Measurements from ENCODE around the gene RASGRP1.

The RASGRP1 gene

DNA sequence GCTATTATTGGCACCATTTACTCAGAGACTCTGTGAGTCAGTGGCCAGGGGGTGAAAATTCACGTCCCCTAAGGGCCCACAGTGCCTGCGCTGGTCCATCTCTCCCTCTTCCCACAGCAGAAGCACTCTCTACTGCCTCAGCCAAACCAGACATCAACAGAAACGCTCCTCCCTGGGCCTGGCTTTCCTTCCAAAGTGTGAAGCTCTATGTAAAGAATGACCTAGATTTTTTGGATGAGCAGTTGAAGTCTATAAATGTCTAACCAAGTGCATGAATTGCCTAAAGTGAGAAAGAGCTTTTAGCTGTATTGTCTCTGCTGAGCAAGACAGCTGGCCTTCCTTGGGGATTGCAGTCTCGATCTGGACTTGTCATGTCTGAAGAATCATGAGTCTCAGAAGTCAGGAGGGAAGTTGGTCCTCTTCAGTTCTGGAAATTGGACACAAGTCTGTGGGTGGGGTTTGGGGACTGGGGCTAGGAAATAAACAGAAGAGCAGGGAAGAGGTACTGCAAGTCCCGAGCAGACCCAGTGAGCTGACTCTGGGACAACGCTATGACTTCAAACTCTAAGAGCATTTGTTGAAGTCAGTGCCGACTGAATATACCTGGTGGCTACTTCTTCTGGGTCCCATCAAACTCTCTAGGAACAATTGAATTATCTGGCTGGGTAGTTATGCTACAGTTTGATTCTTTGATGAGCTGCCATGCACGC lies 29.0 kb downstream of the RASGRP1 start:
- DNase-seq = no peak

DNA sequence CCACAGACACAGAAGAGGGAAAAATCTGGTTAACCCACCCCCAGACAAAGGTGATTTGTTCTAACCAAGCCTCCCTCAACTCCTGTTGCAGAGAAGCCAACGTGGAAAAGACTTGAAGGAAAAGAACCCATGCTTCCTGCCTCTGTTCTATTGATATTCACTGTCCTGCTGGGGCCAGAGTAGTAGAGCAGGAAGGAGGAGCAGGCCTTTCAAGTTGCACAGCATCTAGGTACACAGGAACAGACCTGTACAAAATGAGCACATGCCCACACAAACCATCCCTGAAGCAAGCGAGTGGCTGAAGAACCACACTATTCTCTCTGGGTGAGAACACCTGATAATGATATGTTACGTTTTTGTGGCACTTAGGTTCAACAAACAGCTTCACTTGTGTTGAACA lies 29.9 kb downstream of the RASGRP1 start:
- DNase-seq = no peak

DNA sequence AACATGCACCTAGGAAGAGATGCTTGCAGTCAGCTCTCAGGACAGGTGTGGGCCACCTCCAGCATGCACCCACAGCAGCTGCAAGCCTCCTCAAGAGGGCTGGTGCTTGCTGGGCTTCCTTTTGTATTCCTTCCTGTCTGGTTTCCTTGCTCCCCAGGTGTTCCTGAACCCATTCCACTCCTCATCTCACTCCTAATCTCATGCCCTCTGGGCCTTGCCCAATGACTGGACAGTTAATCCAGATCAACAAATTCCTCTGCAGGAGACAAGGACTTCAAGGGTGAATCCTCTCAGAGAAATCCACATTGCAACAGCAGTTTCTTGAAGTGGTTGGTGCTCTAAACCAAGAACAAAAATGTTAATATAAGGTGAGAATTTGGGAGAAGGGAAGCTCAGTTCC lies 30.7 kb downstream of the RASGRP1 start:
- DNase-seq = no peak

DNA sequence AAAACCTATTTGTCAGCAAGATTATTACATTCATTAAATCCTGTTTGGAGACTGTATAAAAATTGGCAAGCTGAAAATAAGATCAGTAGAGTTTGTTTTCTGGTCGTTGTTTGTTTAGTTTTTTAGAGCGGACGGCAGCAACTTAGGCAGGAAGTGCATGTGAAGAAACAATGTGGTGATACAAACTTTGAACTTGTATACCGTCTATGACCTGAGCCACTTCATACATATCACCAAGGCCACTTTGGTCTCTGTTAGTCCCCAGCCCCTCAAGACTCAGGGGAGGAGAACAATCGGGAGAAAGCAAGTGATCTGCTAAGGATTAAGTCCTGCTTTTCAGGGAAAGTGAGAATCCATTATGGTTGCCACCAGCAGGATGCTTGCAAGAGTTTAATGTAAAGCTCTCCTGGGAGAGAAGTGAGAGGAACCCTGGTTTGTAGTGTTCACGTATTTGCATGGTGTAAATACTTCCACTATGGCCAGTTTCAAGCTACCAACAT lies 31.1 kb downstream of the RASGRP1 start:
- no peak for DNase-seq

DNA sequence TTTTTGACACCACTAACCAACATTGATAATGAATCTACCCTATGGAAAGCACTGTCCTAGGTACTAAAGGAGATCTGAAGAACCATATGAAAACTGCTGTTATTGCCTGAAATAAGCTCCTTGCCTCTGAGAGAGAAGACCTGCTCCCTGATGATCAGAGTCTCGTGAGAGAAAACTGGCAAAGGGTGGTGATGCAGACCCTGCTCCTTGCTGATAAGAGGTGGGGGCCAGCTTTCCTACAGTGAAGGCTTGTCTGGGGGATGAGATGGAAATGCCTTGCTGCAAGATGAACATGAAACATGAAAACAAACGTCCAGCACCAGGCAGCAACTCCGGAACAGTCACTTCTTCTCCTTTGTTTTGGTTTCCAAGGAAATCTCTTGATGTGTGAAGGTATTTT lies 31.9 kb downstream of the RASGRP1 start:
- DNase-seq = no peak

DNA sequence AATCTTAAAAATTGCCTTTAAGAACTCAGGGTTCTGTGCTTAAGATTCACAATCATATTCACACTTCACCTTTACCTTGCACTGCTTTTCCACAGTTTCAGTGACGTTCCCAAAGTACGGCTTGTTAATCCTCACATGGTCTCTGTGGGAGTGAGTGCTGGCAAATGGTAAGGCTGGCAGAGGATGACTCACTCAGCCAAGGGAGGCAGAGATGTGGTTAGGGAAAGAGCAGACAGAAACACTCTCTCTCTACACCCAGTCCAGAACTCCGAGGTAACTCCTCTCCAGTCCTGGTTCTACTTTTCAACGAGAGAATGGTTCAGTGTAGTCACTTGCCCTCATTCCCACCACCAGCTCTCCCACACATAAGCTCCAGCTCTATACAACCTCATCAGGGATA lies 33.1 kb downstream of the RASGRP1 start:
- no peak for DNase-seq

GRCh38 chr15:38530113-38530512 lies 34.5 kb downstream of the RASGRP1 start:
- DNase-seq = no peak

DNA sequence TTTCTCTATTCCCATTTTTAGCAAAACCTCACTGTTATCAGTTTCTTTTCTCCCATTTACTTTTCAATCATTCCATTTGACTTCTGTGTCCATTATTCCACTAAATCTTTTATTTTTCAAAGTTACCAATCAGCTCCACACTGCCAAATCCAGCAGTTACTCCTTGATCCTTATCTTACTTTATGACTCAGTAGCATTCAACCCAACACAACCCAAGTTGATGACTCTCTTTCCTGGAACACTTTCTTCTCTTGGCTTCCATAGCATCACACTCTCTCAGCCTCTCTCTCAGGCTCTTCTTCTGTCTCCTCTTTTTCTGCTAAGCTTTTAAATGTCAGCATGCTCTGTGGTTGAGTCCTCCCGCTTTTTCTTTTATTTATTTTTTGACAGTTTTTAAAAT lies 36.3 kb downstream of the RASGRP1 start:
- no peak for DNase-seq

- no peak for DNase-seq
Observed at GRCh38 chr15:38526158-38526557, 38.5 kb downstream of the RASGRP1 start.

GRCh38 chr15:38525489-38525888 lies 39.1 kb downstream of the RASGRP1 start:
- no peak for DNase-seq

DNA sequence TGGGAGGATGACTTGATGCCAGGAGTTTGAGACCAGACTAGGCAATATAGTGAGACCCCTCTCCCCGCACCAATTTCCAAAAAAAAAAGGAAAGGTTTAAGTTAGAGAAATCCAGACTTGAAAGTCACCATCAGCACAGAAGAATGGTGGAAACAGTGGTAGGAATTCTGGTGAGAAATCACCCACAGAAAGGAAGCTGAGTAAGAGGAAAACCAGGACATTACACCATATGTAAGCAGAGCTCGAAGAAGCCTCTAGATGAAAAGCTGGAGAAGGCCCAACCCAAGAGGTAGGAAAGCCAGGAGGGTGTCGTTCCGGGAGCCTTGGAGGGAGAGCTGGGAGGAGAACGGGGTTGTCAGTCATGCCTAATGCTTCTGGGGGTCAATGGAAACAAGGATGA lies 40.5 kb downstream of the RASGRP1 start:
- no peak for DNase-seq

DNA sequence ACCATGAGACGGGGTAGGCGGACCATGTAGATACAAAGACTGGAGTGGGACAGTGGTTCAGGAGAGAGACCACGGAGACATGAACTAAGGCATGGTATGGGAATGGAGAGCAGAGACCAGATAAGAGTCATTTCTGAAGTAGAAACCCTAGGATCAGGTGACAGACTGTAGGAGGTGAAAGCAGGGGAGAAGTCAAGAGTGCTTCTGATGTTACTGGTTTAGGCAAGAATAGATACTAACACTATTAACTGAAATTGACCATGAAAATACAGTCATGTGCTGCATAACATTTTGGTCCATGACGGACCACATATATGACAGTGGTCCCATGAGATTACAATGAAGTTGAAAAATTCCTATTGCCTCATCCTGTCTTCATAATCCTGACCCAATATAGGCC lies 41.7 kb downstream of the RASGRP1 start:
- DNase-seq = no peak

DNA sequence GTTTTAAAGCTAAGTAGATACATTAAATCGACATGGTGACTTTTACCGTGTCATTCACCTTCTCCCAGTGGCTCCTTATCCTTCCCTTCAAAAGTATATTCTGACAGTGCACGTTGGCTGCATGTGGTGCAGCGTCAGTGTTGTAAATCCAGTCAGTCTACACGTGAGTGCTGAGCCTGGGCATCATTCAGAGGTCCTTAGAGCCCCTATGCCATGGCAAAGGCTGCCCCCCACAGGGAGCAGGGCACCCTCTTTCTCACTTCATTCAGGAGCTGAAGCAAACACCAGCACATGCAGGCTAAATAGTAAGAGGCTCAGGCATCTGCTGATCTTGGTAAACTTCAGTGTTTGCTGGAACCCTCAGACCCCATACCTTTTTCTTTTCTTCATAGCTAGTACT lies 43.3 kb downstream of the RASGRP1 start:
- DNase-seq = no peak

DNA sequence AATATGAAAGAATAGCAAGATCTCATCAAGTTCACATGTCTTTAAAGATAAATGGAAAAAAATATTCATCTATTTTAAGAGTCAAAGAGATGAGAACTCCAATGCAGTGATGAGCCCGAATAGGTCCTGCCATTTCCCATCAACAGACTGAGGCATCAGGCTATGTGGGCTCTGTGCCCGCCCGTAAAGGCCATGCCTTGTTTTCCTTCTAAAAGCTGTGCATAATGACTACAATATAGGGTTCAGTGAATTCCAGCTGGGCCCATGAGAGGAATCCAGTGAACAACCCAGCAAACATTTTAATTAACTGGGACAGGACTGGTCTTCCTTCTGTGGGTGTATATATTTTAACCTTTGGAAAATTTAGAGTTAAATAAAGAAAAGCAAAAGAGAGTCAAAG lies 44.6 kb downstream of the RASGRP1 start:
- no peak for DNase-seq

GRCh38 chr15:38518084-38518483 lies 46.5 kb downstream of the RASGRP1 start:
- DNase-seq = no peak

GRCh38 chr15:38517312-38517975 lies 47.2 kb downstream of the RASGRP1 start:
- no peak for DNase-seq

DNA sequence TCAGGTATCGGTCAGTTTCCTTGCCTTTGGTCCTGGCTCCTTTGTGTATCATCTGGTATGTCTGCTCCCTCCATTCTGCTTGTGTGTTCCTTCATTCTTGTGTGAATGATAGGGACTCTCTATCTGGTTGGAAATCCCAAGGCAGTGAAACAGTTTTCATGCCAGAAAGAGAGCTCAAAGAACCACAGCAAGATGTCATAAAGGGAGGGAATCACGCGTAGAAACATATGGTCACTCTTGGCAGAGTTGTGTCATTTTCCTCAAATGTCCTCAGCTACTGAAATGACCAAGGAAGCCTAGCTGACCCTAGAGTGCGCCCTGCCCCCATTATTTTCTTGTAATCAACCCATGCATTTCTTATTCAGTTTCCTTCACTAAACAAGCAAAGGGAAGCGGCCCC lies 48.0 kb downstream of the RASGRP1 start:
- DNase-seq = no peak

DNA sequence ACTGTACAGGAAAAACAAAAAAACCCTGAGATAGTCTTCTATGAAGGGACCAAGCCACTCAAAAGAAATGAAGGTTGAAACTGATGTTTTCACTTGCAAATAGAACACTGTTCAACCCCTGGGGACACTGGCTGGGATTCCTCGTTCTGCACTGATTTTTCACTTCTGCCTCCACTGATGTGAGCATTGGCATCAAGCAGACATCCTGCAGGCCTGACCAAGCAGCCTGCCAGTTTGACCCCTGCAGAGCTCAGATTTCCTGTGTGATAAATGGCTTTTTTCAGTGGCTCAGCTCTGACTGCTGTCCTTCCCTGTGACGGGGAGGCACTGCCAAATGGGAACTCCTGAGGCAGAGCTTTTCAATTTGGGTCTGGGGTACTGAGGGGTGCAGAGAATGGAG lies 50.0 kb downstream of the RASGRP1 start:
- DNase-seq = no peak

- no peak for DNase-seq
Observed at GRCh38 chr15:38512901-38513300, 51.7 kb downstream of the RASGRP1 start.

DNA sequence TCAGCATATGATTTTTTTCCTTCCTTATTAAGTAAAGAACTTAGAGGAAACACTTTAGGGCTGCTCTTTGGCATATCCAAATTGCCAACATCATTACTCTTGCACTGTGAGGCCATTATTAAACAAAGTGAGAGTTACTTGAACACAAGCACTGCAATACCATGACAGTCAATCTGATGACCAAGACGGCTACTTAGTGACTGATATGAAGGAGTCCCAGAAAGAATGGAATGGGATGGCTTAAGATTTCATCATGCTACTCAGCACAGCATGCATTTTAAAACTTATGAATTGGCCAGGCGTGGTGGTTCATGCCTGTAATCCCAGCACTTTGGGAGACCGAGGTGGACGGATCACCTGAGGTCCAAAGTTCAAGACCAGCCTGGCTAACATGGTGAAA lies 55.5 kb downstream of the RASGRP1 start:
- no peak for DNase-seq

DNA sequence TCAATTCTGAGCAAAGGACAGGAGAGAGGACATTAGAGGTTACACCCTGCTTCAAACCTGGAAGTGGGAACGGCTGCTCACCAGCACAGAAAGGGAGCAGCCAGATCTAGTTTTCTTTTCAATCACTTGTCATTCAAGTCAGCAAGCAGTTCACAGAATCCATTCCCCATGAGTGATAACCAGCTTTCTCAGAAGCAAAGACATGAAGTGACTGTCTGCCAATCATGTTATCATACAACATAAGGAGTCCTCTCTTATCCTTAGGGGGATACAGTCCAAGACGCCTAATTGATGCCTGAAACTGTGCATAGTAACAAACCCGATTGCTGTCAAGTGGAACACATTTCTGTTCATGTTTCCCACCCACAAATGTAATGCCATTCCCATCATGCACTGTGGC lies 56.0 kb downstream of the RASGRP1 start:
- DNase-seq = no peak

GRCh38 chr15:38507570-38507969 lies 57.0 kb downstream of the RASGRP1 start:
- DNase-seq = no peak

DNA sequence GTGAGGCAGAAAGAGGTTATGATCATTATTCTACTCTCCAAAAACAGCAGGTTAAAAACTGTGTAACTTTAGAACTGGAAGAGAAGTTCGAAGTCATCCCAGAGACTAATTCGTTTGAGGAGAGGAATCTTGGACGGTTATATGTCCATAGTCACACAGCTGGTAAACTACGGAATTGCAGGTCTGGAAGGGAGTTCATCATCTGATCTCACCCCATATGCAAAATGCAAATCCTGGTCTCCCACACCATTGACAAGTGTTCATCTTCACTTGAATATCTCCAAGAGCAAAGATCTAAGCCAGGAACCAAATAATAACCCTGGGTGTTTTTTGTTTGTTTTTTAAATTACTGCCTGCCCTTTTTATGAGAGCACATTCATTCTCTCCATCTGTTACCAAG lies 57.6 kb downstream of the RASGRP1 start:
- DNase-seq = no peak

GRCh38 chr15:38504680-38505467 lies 59.7 kb downstream of the RASGRP1 start:
- no peak for DNase-seq

All from right hindlimb (tissue), 1 donor.